SU-DHL-6 (cell line): ENCODE measurements around the gene NUPR1.

Source experiments
- H2AFZ ChIP-seq: fragments of 200-600 bp; sonication (generic); 2 replicates; pipeline ENCODE4 v1.6.1; 2014; ENCODE audit warnings: low read depth, mild to moderate bottlenecking, moderate library complexity, mixed read lengths, antibody characterized with exemption, low read length; ENCODE audit not compliant: severe bottlenecking
- H3F3A ChIP-seq: fragments of 200-600 bp; shearing (Covaris generic); 2 replicates; pipeline ENCODE4 v1.6.0; 2016; ENCODE audit warnings: antibody characterized with exemption, mild to moderate bottlenecking; ENCODE audit not compliant: insufficient read depth
- H3K27ac ChIP-seq: fragments of 200-600 bp; sonication (generic); 2 replicates; pipeline ENCODE4 v1.5.1; 2016; ENCODE audit warnings: low read depth, mild to moderate bottlenecking, low read length, moderate library complexity, mixed read lengths
- H3K27me3 ChIP-seq: fragments of 200-600 bp; sonication (generic), shearing (Covaris generic); 2 replicates; pipeline ENCODE4 v1.6.0; 2014; ENCODE audit warnings: mild to moderate bottlenecking, low read length
- H3K36me3 ChIP-seq: fragments of 200-600 bp; sonication (generic); 2 replicates; pipeline ENCODE4 v1.6.1; 2014; ENCODE audit warnings: mild to moderate bottlenecking, low read length, mixed read lengths
- H3K4me2 ChIP-seq: fragments of 300-600, 200-600 bp; shearing (Covaris generic), sonication (generic); 2 replicates; pipeline ENCODE4 v1.6.0; 2014; ENCODE audit warnings: low read length, low read depth, mild to moderate bottlenecking; ENCODE audit not compliant: poor library complexity, severe bottlenecking
- H3K4me3 ChIP-seq: fragments of 200-600 bp; sonication (generic); 2 replicates; pipeline ENCODE4 v1.5.1; 2014; ENCODE audit warnings: antibody characterized with exemption, low read length, mild to moderate bottlenecking, mixed read lengths; ENCODE audit not compliant: insufficient read depth, poor library complexity, severe bottlenecking
- H3K79me2 ChIP-seq: fragments of 200-600 bp; sonication (generic); 2 replicates; pipeline ENCODE4 v1.6.1; 2014; ENCODE audit warnings: mild to moderate bottlenecking, low read length, moderate library complexity; ENCODE audit not compliant: insufficient read depth
- H3K9ac ChIP-seq: fragments of 200-600 bp; sonication (generic); 2 replicates; pipeline ENCODE4 v1.7.0; 2014; ENCODE audit warnings: mild to moderate bottlenecking, low read length
- H3K9me2 ChIP-seq: fragments of 200-600 bp; sonication (generic); replicated peaks from 2 replicates; pipeline ENCODE4 v1.6.1; 2014; ENCODE audit warnings: low read length; ENCODE audit not compliant: insufficient read depth
- H3K9me3 ChIP-seq: fragments of 200-600 bp; sonication (generic); 2 replicates; pipeline ENCODE4 v1.6.1; 2014; ENCODE audit warnings: low read length, mixed read lengths; ENCODE audit not compliant: insufficient read depth
- H4K20me1 ChIP-seq: fragments of 200-600 bp; sonication (generic); 2 replicates; pipeline ENCODE4 v1.6.1; 2014; ENCODE audit warnings: low read depth, mild to moderate bottlenecking, antibody characterized with exemption, low read length, moderate library complexity, mixed read lengths
- EZH2phosphoT487 ChIP-seq: fragments of 200-600 bp; sonication (generic), shearing (Covaris generic); conservative IDR thresholded peaks from 2 replicates; pipeline ENCODE4 v1.6.1; 2018; ENCODE audit warnings: mild to moderate bottlenecking, antibody characterized with exemption, low read length, moderate library complexity, mixed read lengths
- TF ChIP-seq, protein P1 (sequence below): fragments of 200-600 bp; sonication (generic); IDR thresholded peaks from one replicate; pipeline ENCODE4 v1.5.1; 2017; ENCODE audit warnings: antibody characterized with exemption, mild to moderate bottlenecking, low read length, moderate library complexity; ENCODE audit not compliant: insufficient read depth, poor library complexity, severe bottlenecking

The NUPR1 gene

DNA sequence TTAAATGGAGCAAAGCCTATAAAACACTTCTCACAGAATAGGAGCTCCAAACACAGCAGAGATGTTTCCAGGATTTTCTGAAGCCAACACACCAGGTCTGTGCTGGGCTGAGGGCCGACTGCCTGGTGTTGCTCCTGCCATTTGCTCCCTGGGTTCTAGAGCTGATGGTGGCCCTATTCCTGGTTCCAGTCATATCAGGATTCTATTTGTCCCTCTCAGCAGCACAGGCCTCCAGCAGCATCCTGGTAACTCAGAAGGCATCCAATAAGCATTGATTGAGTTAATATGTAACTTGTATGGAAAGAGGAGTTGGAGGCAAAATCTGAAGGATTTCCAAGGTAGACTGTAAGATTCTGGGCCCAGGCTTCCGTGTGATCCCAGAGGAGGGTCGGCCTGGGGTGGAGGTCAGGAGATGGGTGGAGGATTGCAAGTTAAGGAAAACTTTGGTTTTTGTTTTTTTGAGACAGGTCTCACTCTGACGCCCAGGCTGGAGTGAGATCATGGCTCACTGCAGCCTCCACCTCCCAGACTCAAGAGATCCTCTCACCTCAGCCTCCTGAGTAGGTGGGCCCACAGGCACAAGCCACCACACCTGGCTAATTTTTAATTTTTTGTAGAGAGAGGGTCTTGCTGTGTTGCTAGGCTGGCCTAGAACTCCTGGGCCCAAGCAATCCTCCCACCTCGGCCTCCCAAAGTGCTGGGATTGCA is 5.7 kb downstream of the NUPR1 start:
- Histone ChIP-seq H3K9ac (no peak overlapping the region), H3K4me2 (no peak overlapping the region), H4K20me1 (no peaks in the 10 kb centered on the region), H3K9me3 (no peaks in the 10 kb centered on the region), H3K27me3 (no peaks in the 10 kb centered on the region), H2AFZ (no peak overlapping the region), H3K9me2 (no peaks in the 10 kb centered on the region), H3K27ac (no peak overlapping the region), H3F3A (no peaks in the 10 kb centered on the region), H3K79me2 (no peaks in the 10 kb centered on the region), H3K36me3 (no peaks in the 10 kb centered on the region), H3K4me3 (no peak overlapping the region)
- TF ChIP-seq EZH2phosphoT487 = no peak
- TF ChIP-seq, protein P1, sequence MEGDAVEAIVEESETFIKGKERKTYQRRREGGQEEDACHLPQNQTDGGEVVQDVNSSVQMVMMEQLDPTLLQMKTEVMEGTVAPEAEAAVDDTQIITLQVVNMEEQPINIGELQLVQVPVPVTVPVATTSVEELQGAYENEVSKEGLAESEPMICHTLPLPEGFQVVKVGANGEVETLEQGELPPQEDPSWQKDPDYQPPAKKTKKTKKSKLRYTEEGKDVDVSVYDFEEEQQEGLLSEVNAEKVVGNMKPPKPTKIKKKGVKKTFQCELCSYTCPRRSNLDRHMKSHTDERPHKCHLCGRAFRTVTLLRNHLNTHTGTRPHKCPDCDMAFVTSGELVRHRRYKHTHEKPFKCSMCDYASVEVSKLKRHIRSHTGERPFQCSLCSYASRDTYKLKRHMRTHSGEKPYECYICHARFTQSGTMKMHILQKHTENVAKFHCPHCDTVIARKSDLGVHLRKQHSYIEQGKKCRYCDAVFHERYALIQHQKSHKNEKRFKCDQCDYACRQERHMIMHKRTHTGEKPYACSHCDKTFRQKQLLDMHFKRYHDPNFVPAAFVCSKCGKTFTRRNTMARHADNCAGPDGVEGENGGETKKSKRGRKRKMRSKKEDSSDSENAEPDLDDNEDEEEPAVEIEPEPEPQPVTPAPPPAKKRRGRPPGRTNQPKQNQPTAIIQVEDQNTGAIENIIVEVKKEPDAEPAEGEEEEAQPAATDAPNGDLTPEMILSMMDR = no peak

DNA sequence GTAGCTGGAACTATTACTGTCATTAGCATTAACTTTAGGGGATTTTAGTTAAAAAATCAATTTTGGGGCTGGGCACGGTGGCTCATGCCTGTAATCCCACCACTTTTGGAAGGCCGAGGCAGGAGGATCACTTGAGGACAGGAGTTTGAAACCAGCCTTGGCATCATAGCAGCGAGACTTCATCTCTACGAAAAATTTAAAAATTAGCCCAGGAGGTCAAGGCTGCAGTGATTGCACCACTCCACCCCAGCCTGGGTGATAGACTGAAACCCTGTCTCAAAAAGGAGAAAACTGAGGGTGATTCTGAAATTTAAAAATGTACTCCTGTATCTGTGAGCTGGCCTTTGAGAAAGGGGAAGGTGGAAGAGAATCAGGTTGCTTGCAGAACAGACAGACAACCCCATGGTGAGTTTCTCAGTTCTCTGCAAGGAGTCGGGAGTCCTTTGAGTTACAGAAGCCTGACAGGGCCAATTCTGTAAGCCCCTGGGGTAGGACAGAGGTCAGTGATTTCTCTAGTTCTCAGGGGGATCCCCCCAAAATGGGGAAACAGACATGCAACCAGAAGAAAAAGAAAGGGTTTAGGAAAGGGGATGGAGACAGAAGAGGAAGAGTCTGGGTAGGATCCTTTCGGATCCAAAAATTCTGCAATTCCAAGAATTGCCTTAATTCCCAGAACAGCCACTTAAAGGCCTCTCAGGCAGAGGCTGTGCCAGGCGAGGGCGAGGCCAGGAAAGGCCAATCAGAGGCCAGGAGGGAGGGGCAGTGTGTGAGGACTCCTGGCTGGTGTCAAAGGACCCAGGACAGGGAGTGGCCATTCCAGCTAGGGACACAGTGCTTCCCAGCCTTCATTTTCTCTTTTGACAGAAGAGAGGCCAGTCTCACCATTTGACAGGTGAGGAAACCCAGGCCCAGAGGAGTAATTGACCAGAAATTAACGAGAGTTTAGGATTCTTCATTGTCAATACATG is 6.7 kb downstream of the NUPR1 start:
- Histone ChIP-seq H4K20me1 (no peaks in the 10 kb centered on the region), H3K4me3 (no peak overlapping the region), H3K27ac (no peak overlapping the region), H3K27me3 (no peaks in the 10 kb centered on the region), H3K36me3 (no peaks in the 10 kb centered on the region), H3K9ac (no peak overlapping the region), H2AFZ (no peak overlapping the region), H3K79me2 (no peaks in the 10 kb centered on the region), H3K9me2 (no peaks in the 10 kb centered on the region), H3K9me3 (no peaks in the 10 kb centered on the region), H3K4me2 (no peak overlapping the region), H3F3A (no peaks in the 10 kb centered on the region)
- TF ChIP-seq, protein P1 = no peak
- no peak for TF ChIP-seq EZH2phosphoT487

- no peaks in the 10 kb centered on the region for H3K36me3 ChIP-seq
- TF ChIP-seq EZH2phosphoT487 = no peak
- TF ChIP-seq, protein P1 = no peak
- no peaks in the 10 kb centered on the region for H4K20me1 ChIP-seq
- no peak overlapping the region for H2AFZ ChIP-seq
- no peak overlapping the region for H3K4me2 ChIP-seq
- no peak overlapping the region for H3K27ac ChIP-seq
- H3K9me2 ChIP-seq = no peaks in the 10 kb centered on the region
- no peaks in the 10 kb centered on the region for H3F3A ChIP-seq
- no peaks in the 10 kb centered on the region for H3K9me3 ChIP-seq
- H3K9ac ChIP-seq = no peak overlapping the region
- no peak overlapping the region for H3K4me3 ChIP-seq
- H3K79me2 ChIP-seq = no peaks in the 10 kb centered on the region
- no peaks in the 10 kb centered on the region for H3K27me3 ChIP-seq
Measured at GRCh38 chr16:28529124-28529523, 9.7 kb downstream of the NUPR1 start.
